HG03280 (cell line): ENCODE measurements around the gene MINDY4.

ENCODE experiments used
- ATAC-seq: cut with Tn5 transposase; IDR thresholded peaks from one replicate; pipeline ENCODE4 v1.9.1; 2021; ENCODE audit warnings: mild to moderate bottlenecking, moderate library complexity; ENCODE audit not compliant: unreplicated experiment

MINDY4 gene

GRCh38 chr7:30849565-30849964, 78.3 kb downstream of the MINDY4 start:
- no peak for ATAC-seq

DNA sequence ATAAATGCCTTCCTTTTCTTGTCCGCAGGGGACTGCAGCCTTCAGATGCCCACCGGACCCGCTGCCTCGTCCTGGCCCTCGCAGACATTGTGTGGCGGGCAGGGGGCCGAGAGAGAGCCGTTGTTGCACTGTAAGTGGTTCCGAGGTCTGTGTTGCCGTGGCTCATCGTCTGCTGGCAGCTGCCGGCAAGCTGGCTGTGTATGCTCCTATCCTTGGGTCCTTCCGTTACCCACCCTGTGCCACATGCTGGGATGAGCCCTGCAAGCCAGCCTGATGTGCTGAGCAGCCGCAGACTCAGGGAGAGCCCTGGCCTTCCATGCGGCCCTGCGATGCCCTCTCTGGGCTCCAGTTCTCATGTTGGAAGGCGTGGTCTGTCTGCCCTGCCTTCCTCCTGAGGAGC, 79.2 kb downstream of the MINDY4 start:
- ATAC-seq = no peak

DNA sequence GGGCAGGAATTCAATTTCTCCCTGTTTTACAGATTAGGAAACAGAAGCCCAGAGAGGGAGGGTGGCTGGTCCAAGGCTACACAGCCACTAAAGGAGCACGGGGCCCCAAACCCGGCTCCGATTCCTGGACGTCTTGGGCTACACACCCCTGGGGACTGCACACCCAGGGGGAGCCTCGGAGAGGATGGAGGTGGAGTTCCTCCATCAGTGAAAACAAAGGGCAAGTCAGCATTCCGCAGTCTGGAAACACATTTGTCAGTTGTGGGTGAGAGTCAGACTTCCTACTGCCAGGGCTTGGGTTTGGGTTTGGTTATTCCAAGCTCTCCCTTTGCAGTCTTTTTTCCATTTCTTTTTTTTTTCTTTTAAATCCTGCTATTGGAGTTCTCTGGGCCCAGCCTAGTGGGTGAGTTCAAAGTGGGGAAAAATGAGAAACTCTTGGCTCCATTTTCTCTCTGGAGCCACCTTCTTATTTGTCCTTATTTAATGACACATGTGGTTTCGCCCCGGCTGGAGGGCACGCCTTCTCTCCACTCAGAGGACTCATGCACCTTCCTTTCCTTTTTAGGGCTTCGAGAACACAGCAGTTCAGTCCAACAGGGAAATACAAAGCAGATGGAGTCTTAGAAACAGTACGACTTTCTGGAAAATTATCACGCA, 80.6 kb downstream of the MINDY4 start:
- no peak for ATAC-seq

DNA sequence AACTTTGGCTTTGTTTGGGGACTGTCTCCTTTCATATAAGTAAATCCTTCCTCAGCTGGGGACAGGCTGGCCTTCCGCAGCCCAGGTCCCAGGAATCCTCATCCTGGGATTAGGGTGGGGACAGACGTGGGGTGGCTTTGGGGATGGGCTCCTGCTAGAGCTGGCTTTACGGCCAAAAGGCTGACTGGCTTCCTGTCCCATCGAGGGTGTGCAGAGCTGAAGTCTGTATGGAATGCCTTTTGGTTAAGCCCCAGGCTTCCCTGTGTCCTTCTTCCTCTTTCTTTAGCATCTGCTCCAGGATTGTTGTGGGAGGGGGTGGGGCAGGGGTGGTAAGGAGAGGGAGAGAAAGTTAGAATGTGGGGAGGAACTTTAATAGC, 81.1 kb downstream of the MINDY4 start:
- no peak for ATAC-seq

DNA sequence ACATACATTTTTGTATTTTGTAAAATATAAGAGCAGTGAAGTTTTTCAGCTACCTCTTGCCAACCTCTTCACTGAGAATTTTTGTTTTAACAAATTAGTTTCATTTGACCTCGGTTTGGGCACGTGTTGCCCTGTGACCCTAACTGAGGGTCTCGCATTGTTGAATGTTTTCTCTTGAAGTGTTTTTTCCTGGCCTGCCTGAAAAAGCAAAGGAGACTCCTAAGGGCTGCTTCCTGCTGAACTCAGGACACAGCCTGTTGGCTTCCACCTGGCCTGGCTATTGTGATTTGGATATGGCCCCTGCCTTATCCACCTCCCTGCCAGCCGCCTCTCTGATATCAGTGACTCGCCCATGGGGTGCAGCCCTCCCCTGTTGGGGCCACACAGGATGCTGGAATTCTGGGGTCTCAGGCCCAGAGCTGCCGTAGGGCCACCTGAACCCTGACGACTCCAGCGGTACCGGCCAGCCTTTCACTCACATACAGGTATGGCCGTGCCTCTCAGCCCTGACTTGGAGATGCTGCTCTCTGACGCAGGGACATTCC, 81.6 kb downstream of the MINDY4 start:
- ATAC-seq = no peak

- ATAC-seq = no peak
These were observed 82.4 kb downstream of the MINDY4 start for GRCh38 chr7:30853576-30853975.

GRCh38 chr7:30855936-30856335, 84.7 kb downstream of the MINDY4 start:
- no peak for ATAC-seq

GRCh38 chr7:30858576-30858975, 87.4 kb downstream of the MINDY4 start:
- no peak for ATAC-seq

GRCh38 chr7:30859202-30859939, 88.2 kb downstream of the MINDY4 start:
- ATAC-seq = no peak

GRCh38 chr7:30859940-30860496, 88.8 kb downstream of the MINDY4 start:
- ATAC-seq = no peak

DNA sequence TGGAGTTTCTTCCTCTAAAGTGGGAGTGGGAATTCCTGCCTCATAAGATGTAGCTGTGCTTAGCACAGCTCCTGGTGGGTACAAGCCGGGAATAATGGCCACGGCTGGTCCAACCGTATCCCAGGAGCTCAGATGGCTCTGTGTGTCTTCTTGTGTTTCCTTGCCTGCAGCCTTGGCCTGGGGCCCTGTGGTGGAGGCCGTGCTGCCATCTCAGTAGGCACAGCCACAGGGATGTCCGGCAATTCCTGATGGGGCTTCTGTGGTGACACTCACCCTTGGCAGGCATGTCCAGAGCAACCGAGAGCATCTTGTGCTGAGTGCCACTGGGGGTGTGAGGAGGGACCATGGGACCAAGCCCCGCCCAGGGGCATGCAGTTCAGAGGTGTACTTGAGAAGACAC, 90.4 kb downstream of the MINDY4 start:
- no peak for ATAC-seq

DNA sequence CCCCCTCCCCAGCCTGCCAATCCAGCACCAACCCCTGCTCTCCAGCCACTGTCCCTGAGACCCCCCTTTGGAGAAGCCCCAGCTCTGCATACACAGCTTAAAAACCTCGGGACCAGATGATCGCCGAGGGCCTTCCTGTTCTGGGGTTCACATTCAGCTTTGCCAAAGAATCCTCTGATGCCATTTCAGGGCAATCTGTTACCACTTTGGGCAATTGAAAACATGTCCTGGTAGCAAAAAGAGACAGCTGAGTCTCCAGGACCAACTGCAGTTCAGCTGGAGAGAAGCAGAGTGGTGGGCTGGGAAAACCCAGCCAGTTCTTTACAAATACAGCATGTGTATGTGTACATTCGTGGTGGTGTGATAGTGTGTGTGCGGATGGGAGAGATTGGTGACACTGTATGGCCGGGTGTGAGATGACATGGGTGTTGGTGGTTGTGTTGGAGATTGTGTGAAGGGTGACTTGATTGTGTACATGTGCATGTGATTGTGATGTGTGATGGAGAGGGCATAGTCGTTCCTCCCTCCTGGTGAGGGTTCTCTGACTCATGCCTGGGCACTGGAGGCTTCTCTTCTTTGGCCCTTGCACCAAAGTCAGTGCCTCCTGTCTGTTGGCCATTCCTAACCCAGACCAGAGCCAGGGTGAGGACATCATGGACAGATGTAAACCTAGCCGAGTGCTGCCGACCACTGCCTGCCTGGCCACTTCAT, 91.9 kb downstream of the MINDY4 start:
- no peak for ATAC-seq

- ATAC-seq = no peak
These were observed 92.5 kb downstream of the MINDY4 start for GRCh38 chr7:30863706-30864035.

DNA sequence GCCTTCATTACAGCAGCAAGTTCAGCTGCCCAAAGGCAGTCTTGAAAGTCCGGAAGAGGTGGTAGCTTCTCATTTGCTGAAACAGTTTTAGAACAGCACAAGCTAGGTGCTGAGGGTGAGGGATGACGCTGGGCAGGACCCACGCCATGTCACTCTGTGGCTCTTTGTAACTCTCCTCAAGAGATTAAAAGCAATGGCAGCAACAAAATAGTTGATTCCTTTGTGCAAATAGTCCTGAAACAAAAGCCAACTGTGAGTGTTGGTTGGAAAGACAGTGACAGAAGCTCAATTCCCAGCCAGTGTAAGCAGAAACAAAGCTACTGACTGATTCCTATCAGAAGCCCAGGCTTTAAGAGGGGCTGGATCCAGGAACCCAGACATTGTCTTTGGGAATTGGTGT, 92.9 kb downstream of the MINDY4 start:
- ATAC-seq = no peak

DNA sequence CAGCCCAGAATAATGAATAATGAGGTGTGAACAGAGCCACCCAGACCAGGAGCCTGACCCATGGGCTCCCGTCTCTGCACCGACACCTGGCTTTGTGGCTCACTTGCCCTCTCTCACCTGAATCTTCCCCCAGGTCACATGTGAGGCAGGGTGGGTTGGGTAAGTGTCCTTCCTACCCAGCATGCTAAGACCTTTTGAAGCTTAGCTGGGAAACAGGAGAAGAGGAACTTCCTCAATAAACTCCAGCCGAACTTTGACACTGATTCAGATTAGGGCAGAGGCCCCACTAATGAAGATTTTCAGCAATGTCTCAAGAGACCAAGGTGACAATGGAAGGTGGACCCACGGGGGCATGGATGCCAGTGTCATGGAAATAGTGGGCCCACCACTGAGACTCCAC, 93.9 kb downstream of the MINDY4 start:
- ATAC-seq = no peak

GRCh38 chr7:30865821-30866220, 94.6 kb downstream of the MINDY4 start:
- no peak for ATAC-seq

DNA sequence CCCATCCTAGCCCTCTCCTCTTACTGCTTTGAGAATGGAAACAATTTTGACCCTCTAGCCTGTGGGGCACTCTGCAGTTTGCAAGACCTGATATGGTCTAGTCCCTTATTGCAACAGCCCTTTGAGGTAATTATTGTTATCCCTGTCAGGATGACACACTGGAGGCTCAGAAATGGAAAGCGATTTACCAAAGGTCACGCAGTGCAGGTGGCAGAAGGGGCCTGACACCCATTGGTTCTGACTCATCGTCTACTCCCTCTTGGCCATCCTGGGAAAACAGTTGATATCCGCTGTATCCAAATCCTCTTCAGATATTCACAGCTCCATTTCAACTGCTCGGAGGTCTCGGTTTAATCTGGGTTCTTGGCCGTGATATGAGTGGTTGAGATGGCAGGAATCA, 95.7 kb downstream of the MINDY4 start:
- ATAC-seq = no peak

- ATAC-seq = no peak
These were observed 96.3 kb downstream of the MINDY4 start for GRCh38 chr7:30867483-30867882.

DNA sequence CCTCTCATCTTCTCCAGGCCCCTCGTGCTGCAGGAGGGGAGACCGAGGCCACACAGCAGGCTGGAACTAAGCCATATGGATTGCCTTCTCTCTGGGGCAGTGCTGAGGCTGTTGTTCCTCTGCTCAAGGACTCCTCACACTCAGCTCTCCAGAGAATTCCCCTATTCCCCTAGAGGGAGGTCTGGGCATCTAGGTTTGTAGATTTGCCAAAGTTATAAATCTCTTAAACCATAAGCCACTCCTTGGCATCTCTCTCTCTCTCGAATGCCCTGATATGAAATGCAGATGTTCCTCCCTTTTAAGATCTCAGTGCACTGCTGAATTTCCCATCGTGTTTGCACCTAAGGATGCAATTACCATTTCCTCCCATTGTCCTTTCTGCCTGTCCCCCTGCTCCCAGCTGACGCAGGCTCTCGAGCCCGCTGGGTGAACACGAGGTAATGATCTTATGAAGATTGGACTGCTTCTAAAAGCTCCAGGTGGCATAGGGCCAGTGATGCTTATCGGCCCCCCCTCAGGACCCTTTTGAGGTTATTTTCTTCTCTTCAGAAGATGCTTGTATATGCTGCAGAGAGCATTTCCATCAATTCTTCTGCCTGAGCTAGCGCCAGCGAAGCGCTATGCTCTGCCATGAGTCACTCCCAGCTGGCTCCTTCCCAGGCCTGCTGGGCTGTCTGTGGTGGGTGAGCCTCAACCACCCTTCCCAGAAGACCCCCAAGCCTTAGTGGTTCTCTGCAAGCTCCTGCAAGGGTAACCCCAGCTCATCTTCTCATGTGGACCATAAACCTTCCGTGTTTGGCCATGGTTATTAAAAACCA, 98.8 kb downstream of the MINDY4 start:
- ATAC-seq = no peak

- no peak for ATAC-seq
These were observed 99.8 kb downstream of the MINDY4 start for GRCh38 chr7:30870821-30871518.
